Endodermal cell (in vitro differentiated cells): ENCODE measurements around the gene WIPI1. TPM values are rescaled to one million over a fixed set of nuclear protein-coding genes. Genes with fewer than 3 reads are reported as not detected.
A peak's percentile ranks its signal among the peaks of the same experiment; 100 is the strongest.

Experiments used
- DNase-seq: peaks from one replicate; pipeline ENCODE4 v3.0.0-alpha.2; 2017
- H3K27ac ChIP-seq: 2 replicates; pipeline ENCODE4 v1.5.1; 2013; ENCODE audit warnings: mild to moderate bottlenecking, low read depth, low read length, moderate library complexity
- H3K27me3 ChIP-seq: 2 replicates; pipeline ENCODE4 v1.6.1; 2013; ENCODE audit warnings: mild to moderate bottlenecking, low read length, moderate library complexity; ENCODE audit not compliant: insufficient read depth, control insufficient read depth, poor library complexity, severe bottlenecking
- H3K36me3 ChIP-seq: 2 replicates; pipeline ENCODE4 v1.7.0; 2013; ENCODE audit warnings: mild to moderate bottlenecking, low read length, moderate library complexity; ENCODE audit not compliant: control insufficient read depth, insufficient read depth
- H3K4me1 ChIP-seq: one replicate; pipeline ENCODE4 v1.7.0; 2013; ENCODE audit warnings: low read length; ENCODE audit not compliant: control insufficient read depth, insufficient read depth
- H3K4me3 ChIP-seq: 2 replicates; pipeline ENCODE4 v1.5.1; 2013; ENCODE audit warnings: mild to moderate bottlenecking, low read length, moderate library complexity
- H3K9ac ChIP-seq: 2 replicates; pipeline ENCODE4 v1.6.1; 2013; ENCODE audit warnings: mild to moderate bottlenecking, low read length, moderate library complexity; ENCODE audit not compliant: poor library complexity, severe bottlenecking; ENCODE audit errors: extremely low read depth
- H3K9me3 ChIP-seq: 2 replicates; pipeline ENCODE4 v1.6.1; 2013; ENCODE audit warnings: mild to moderate bottlenecking, low read length, moderate library complexity; ENCODE audit not compliant: control insufficient read depth
- H3K27ac Mint-ChIP-seq: 2 replicates; pipeline ENCODE4 v1.8.0; 2020; ENCODE audit warnings: mixed read lengths
- H3K27me3 Mint-ChIP-seq: 2 replicates; pipeline ENCODE4 v1.8.0; 2021; ENCODE audit warnings: mild to moderate bottlenecking, mixed read lengths; ENCODE audit not compliant: insufficient read depth
- H3K36me3 Mint-ChIP-seq: 2 replicates; pipeline ENCODE4 v1.8.0; 2020; ENCODE audit warnings: low read depth, mixed read lengths
- H3K4me1 Mint-ChIP-seq: 2 replicates; pipeline ENCODE4 v1.8.0; 2020; ENCODE audit warnings: mixed read lengths
- H3K4me3 Mint-ChIP-seq: 2 replicates; pipeline ENCODE4 v1.8.0; 2020; ENCODE audit warnings: mild to moderate bottlenecking, moderate library complexity, mixed read lengths
- H3K9me3 Mint-ChIP-seq: 2 replicates; pipeline ENCODE4 v1.8.0; 2020; ENCODE audit warnings: mild to moderate bottlenecking, mixed read lengths
- CTCF ChIP-seq: fragments of 200-600 bp; sonication (generic); conservative IDR thresholded peaks from 2 replicates; pipeline ENCODE4 v1.5.0; 2021; ENCODE audit warnings: antibody characterized with exemption, mild to moderate bottlenecking
- WGBS, 2 experiments: methylation state at CpG; one replicate each; pipeline versions ENCODE4 v1.1.5 to v1.1.7; 2013; ENCODE audit warnings: missing lambda C conversion rate in 2 of 2, mixed read lengths in 1 of 2; ENCODE audit not compliant: insufficient coverage in 1 of 2, insufficient read length in 1 of 2; 5-methylcytosine and 5-hydroxymethylcytosine counted together
- total RNA-seq, 2 donors: library from RNA; stranded (reverse); fragmentation: NEBNext Ultra II Directional in 1 of 2; extraction: Animal tissue kit (Norgen Biotek cat#: 25700) in 1 of 2; gene quantifications; 2 replicates in 1 of 2; 3 replicates in 1 of 2; pipeline ENCODE4 v1.2.1, GENCODE V29; 2021

The WIPI1 gene
- total RNA-seq, 2 donors from 2014 or later: 32.0 to 39.5 TPM

- Histone ChIP-seq H3K27me3 (no peaks in the 10 kb centered on the region), H3K4me3 (no peak overlapping the region), H3K27ac (no peak overlapping the region), H3K36me3 (peaks cover 20% of the 10 kb centered on the region), H3K9ac (no peak overlapping the region), H3K9me3 (peaks cover 8% of the 10 kb centered on the region), H3K4me1 (no peaks in the 10 kb centered on the region)
- Mint-ChIP-seq H3K27me3 (no peaks in the 10 kb centered on the region), H3K27ac (no peak overlapping the region), H3K4me1 (no peaks in the 10 kb centered on the region), H3K9me3 (peaks cover 7% of the 10 kb centered on the region), H3K4me3 (no peak overlapping the region), H3K36me3 (peaks cover 40% of the 10 kb centered on the region)
- DNase-seq: peak; percentile 59
- TF ChIP-seq CTCF: no peak
- 87 to 89% methylated on average over 6 of the region's 6 CpGs for WGBS, 2 experiments
Observed at GRCh38 chr17:68424861-68425260, 32.4 kb downstream of the WIPI1 start.

GRCh38 chr17:68424203-68424602 lies 33.1 kb downstream of the WIPI1 start:
- Mint-ChIP-seq H3K9me3 (peaks cover 11% of the 10 kb centered on the region), H3K4me1 (no peaks in the 10 kb centered on the region), H3K27me3 (no peaks in the 10 kb centered on the region), H3K27ac (no peak overlapping the region), H3K36me3 (peaks cover 42% of the 10 kb centered on the region), H3K4me3 (no peak overlapping the region)
- no peak for DNase-seq
- 78 to 89% methylated on average over 10 to 12 of the region's 12 CpGs for WGBS, 2 experiments
- Histone ChIP-seq H3K27me3 (no peaks in the 10 kb centered on the region), H3K4me3 (no peak overlapping the region), H3K9ac (no peak overlapping the region), H3K36me3 (peaks cover 18% of the 10 kb centered on the region), H3K27ac (no peak overlapping the region), H3K9me3 (peaks cover 8% of the 10 kb centered on the region), H3K4me1 (no peaks in the 10 kb centered on the region)
- no peak for TF ChIP-seq CTCF

GRCh38 chr17:68423251-68423650 lies 34.0 kb downstream of the WIPI1 start:
- DNase-seq: peak; percentile 21
- TF ChIP-seq CTCF: no peak
- H3K9me3 Mint-ChIP-seq: peaks cover 16% of the 10 kb centered on the region

More at GRCh38 chr17:68423251-68423650, 34.0 kb downstream of the WIPI1 start:
- Histone ChIP-seq H3K9me3 (peaks cover 10% of the 10 kb centered on the region), H3K27ac (no peak overlapping the region), H3K4me3 (no peak overlapping the region), H3K4me1 (no peaks in the 10 kb centered on the region), H3K36me3 (peaks cover 10% of the 10 kb centered on the region), H3K9ac (no peak overlapping the region), H3K27me3 (no peaks in the 10 kb centered on the region)
- 83 to 97% methylated on average over 2 to 3 of the region's 3 CpGs for WGBS, 2 experiments
- H3K36me3 Mint-ChIP-seq: peaks cover 42% of the 10 kb centered on the region
- H3K4me1 Mint-ChIP-seq: no peaks in the 10 kb centered on the region
- no peak overlapping the region for H3K4me3 Mint-ChIP-seq
- no peaks in the 10 kb centered on the region for H3K27me3 Mint-ChIP-seq
- no peak overlapping the region for H3K27ac Mint-ChIP-seq
